ENCODE measurements around the gene ZNF283. TPM values are rescaled to one million over a fixed set of nuclear protein-coding genes. Genes with fewer than 3 reads are reported as not detected.
"Not testable (repeated sequence)": the region's sequence is repeated elsewhere in the genome, so short reads cannot be mapped to it uniquely, and the experiment has no call there.

Gene ZNF283
- total RNA-seq, 1 experiment from 2014 or later, result 5.6 TPM

DNA sequence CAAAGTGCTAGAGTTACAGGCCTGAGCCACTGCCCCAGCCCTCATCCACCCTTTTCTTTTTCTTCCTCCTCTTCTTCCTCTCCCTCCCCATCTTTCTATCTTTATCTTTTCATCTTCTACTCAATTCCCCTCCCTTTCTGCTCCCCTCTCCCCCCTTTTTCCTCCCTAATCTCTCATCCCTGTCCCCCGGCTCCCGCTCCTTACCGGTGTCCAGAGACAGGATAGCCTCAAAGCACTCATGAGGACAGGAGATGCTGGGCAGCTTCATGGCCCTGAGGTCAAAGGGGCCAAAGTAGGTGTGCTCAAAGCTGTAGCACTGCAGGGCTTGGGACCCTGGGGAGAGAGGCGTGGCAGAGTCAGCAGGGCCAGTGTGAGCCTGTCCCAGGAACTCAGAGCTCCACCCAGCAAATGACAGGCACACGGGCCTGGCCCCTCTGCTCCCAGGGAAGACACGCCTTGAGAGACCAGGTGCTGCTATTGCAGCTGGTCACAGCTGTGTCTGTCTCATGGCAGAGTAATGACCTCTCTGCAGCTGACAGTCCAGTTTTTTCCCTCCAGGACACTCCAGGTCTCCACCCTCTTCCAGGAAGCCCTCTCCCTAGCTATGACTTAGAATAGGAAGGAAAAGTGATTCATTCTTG is 27.5 kb upstream of the ZNF283 start:
- DNase-seq (ENCODE audit: low read depth), result peak; percentile 14

DNA sequence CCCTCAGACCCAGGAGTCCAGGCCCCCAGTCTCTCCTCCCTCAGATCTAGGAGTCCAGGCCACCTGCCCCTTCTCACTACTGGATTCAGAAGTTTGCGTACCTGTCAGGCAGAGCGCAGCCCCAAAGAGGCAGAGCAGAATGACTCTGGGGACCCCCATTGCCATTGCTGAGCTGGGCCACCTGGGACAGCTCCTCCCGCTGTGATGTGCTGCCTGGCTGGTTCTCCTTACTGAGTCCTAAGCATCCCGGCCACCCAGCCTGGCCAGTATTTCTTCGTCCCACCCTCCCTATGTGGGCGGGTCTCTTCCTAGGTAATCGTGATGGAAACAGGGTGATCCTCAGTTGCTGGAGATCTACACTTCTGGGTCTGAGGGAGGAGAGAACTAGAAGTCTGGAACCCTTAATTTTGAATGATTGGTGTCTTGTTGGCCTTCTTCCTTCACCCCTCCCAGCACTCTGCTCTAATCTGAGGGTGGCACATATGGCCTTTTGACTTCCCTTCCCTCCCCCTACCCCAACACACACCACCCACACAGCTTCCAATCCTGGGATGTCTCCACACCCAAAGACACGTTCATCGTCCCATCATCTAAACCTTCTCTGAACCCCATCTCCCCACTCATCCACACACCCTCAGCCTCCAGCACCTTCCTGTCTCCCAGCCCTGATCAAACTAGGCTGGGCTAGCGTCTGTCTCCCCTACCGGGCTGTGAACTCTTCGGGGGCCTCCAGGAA is 24.7 kb upstream of the ZNF283 start, which contains the start of gene LYPD5:
LYPD5 (minus strand) TSS at position 232 of the 736 bp plus-strand sequence; CDS start at position 165, 67 bp downstream.
- DNase-seq (ENCODE audit: low read depth), result no peak

DNA sequence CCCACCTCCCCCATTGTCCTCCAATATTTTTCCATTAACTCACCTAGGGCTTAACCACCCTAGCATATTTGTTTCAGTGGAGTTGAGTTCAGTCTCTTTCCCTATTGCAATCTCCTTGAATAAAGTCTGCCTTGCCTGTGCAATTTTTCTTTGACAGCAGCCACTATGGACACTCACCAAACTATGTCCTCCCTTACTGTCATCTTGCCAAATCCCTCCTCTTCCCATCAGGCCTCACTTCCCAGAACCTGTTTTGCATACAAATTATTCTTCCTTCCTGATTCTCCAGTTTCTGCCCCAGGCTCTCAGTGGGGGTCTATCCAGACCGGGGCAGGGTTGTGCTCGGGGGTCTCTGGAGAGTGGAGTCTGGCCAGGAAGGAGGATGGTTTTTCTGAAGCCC is 22.7 kb upstream of the ZNF283 start:
- DNase-seq (ENCODE audit: low read depth), result peak; percentile 28

GRCh38 chr19:43806401-43806800 is 20.7 kb upstream of the ZNF283 start:
- not testable (repeated sequence) for DNase-seq (ENCODE audit: low read depth)

GRCh38 chr19:43806848-43807247 is 20.3 kb upstream of the ZNF283 start:
- peak; percentile 13 for DNase-seq (ENCODE audit: low read depth)

DNA sequence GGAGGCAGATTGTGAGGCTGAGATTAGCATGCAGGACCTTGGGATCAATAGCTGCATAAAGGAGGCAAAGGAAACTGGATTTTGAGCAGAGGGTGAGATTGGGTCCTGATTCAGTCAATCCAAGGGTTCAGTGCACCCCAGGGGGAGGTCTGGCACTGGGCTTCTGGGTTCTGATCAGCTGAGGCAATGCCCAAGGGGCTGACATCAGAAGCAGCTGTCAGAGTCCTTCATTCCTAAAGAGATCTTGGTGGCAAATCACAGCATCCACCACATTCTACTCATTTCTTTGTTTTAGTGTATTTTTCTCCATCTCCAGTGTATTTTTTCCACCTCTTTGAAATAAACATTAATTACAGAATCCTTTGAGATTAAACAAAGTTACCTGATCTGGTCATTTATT is 19.5 kb upstream of the ZNF283 start:
- no peak for DNase-seq (ENCODE audit: low read depth)

- peak; percentile 64 for DNase-seq (ENCODE audit: low read depth)
These were observed 17.1 kb upstream of the ZNF283 start for GRCh38 chr19:43809762-43810696.

DNA sequence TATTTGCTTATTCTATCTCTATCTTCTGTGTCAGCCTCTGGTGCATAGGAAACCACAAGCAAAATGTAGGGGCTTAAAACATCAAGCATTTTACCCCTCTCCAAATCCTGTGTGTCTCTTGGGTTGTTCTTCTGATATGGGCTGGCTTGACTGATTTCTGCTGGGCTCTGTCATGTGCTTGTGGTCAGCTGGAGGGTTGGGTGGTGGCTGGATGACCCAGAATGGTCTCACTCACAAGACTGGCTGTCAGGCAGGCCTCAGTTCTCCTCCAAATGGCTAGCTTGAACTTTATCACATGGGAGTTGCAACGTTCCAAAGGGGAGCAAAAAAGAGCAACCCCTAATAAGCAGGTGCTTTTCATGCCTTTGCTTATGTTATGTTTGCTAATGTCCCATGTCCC is 15.3 kb upstream of the ZNF283 start:
- DNase-seq (ENCODE audit: low read depth), result no peak

- no peak for DNase-seq (ENCODE audit: low read depth)
These were observed 14.9 kb upstream of the ZNF283 start for GRCh38 chr19:43812259-43812658.

DNA sequence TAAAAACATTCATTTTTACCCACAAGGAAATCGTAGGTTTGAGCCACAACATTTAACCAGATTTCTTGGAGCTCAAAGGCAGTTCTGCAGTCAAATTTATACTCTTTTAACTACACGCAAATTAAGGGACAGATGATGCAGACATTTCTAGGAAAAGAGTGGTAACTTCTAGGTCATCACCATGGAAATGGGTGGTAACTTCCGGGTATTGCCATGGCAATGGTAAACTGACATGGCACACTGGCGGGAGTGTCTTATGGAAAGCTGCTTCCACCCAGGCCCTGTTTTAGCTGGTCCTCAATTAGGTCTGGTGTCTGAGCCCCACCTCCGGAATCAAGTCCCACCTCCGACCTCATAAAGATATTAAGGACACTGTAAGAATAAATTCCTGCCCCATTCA is 14.4 kb upstream of the ZNF283 start:
- peak; percentile 25 for DNase-seq (ENCODE audit: low read depth)

DNA sequence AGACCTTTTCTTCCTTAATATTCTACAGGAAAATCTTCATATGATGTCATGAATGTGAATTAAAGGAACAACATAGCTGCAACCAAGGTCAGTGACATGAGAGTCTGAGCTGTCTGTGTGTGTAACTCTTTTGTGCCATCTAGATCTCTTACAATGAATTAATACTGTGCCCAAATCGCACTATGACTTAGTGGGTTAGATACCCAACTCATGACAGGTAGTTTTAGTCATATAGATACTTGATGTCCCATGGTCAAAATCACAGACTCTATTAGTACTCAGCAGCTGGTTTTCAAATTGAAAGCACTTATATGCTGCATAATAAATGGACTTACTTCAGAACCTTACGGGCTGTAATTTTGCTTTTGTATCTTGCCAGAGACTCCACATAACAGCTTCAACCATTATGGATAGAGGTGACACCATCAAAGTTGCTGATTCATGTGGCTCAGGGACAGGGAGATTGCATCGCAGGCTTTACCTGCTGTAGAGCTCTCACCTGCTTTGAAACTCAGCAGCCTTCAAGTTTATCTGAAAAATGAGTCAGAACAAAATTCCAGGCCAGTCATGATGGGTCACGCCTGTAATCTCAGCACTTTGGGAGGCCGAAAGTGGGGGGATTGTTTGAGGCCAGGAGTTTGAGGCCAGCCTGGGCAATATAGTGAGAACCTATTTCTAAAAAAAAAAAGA is 12.3 kb upstream of the ZNF283 start:
- DNase-seq (ENCODE audit: low read depth), result no peak

GRCh38 chr19:43817454-43817853 is 9.7 kb upstream of the ZNF283 start:
- DNase-seq (ENCODE audit: low read depth), result not testable (repeated sequence)

GRCh38 chr19:43818500-43818899 is 8.6 kb upstream of the ZNF283 start:
- no peak for DNase-seq (ENCODE audit: low read depth)

GRCh38 chr19:43820098-43820883 is 6.8 kb upstream of the ZNF283 start:
- no peak for DNase-seq (ENCODE audit: low read depth)

- no peak for DNase-seq (ENCODE audit: low read depth)
These were observed 6.3 kb upstream of the ZNF283 start for GRCh38 chr19:43820884-43821215.

DNA sequence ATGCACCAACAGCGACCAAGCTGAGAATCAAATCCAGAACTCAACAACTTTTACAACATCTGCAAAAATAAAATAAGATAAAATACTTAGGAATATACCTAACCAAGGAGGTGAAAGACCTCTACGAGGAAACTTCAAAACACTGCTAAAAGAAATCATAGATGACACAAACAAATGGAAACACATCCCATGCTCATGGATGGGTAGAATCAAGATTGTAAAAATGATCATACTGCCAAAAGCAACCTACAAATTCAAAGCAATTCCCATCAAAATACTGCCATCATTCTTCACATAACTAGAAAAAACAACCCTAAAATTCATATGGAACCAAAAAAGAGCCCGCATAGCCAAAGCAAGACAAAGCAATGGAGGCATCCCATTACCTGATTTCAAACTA is 3.3 kb upstream of the ZNF283 start:
- not testable (repeated sequence) for DNase-seq (ENCODE audit: low read depth)

- peak; percentile 40 for DNase-seq (ENCODE audit: low read depth)
These were observed 2.5 kb upstream of the ZNF283 start for GRCh38 chr19:43824572-43824971.

DNA sequence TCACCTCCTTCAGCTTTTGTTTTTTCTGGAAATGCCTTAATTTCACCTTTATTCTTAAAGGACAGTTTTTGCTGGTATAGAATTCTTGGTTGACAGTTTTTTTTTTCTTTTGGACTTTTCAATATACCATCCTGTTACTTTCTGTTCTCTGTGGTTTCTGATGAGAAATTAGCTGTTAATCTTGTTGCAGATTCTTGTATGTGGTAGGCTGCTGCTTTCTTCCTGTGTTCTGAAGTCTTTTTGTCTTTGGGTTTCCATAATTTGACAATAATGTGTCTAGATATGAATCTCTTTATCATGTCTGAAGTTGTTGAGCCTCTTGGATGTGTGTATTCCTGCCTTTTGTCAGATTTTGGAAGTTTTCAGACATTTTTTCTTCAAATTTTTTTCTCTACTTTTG is 12.0 kb downstream of the ZNF283 start:
- DNase-seq (ENCODE audit: low read depth), result no peak

- no peak for DNase-seq (ENCODE audit: low read depth)
These were observed 14.9 kb downstream of the ZNF283 start for GRCh38 chr19:43842007-43842406.

DNA sequence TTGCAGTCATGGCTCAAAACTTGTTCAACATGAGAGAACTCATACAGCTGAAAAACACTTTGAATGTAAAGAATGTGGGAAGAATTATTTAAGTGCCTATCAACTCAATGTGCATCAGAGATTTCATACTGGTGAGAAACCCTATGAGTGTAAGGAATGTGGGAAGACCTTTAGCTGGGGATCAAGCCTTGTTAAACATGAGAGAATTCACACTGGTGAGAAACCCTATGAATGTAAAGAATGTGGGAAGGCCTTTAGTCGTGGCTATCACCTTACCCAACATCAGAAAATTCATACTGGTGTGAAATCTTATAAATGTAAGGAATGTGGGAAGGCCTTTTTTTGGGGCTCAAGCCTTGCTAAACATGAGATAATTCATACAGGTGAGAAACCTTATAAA is 20.1 kb downstream of the ZNF283 start:
- DNase-seq (ENCODE audit: low read depth), result no peak

DNA sequence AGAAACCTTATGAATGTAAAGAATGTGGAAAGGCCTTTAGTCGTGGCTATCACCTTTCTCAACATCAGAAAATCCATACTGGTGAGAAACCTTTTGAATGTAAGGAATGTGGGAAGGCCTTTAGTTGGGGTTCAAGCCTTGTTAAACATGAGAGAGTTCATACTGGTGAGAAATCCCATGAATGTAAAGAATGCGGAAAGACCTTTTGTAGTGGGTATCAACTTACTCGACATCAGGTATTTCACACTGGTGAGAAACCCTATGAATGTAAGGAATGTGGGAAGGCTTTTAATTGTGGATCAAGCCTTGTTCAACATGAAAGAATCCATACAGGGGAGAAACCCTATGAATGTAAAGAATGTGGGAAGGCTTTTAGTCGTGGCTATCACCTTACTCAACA is 20.8 kb downstream of the ZNF283 start:
- no peak for DNase-seq (ENCODE audit: low read depth)
